ENCODE data around the gene CES4A.

GRCh38 chr16:67040166-67040565, 51.8 kb downstream of the CES4A start:
- no peak for TF ChIP-seq CTCF (IDR thresholded peaks at IDR 0.05; ENCODE audit: poor library complexity)
- no peak for TF ChIP-seq EZH2 (IDR thresholded peaks at IDR 0.05; ENCODE audit: borderline replicate concordance)
